PC-9 (cell line): Measurements from ENCODE around the gene DNAAF2. TPM values are rescaled to one million over a fixed set of nuclear protein-coding genes. Genes with fewer than 3 reads are reported as not detected.

Experiments used
- BruUV-seq: library from RNA; stranded (reverse); fragments of 400-500 nt; replicated peaks from 2 replicates; lab custom pipeline; 2021; lab: Mats Ljungman, UMichigan
- CTCF ChIA-PET: fragments of 300-600 bp; sonication (Branson Sonifier 250); formaldehyde crosslinking; loops from one replicate; lab custom pipeline; 2022; ENCODE audit warnings: antibody characterized with exemption; lab: Charles Lee
- POLR2A ChIA-PET: fragments of 300-600 bp; sonication (Branson Sonifier 250); formaldehyde crosslinking; loops from one replicate; lab custom pipeline; 2022; ENCODE audit warnings: antibody characterized with exemption; ENCODE audit not compliant: unreplicated experiment; lab: Charles Lee
- DNase-seq, 2 experiments: peaks; one replicate each; pipeline versions ENCODE4 v3.0.0 to v3.0.0-alpha.2; 2015 to 2022; ENCODE audit warnings: mixed read lengths in 1 of 2
- H2AFZ ChIP-seq: fragments of 200-600 bp; sonication (generic); 2 replicates; pipeline ENCODE4 v1.8.1; 2017; ENCODE audit warnings: antibody characterized with exemption
- H3F3A ChIP-seq: fragments of 200-600 bp; sonication (generic); 2 replicates; pipeline ENCODE4 v1.8.1; 2017; ENCODE audit warnings: antibody characterized with exemption, mild to moderate bottlenecking, low read depth; ENCODE audit not compliant: insufficient read depth
- H3K27ac ChIP-seq: fragments of 200-600 bp; sonication (generic); 2 replicates; pipeline ENCODE4 v1.6.1; 2016; ENCODE audit warnings: mixed run types
- H3K27me3 ChIP-seq: fragments of 200-600 bp; sonication (generic); 2 replicates; pipeline ENCODE4 v1.6.1; 2016; ENCODE audit warnings: low read depth, mixed run types; ENCODE audit not compliant: insufficient read depth
- H3K36me3 ChIP-seq: fragments of 200-600 bp; sonication (generic); 2 replicates; pipeline ENCODE4 v1.6.1; 2016; ENCODE audit warnings: low read depth, mixed run types
- H3K4me1 ChIP-seq: fragments of 200-600 bp; sonication (generic); replicated peaks from 2 replicates; pipeline ENCODE4 v1.6.1; 2016; ENCODE audit warnings: mixed run types; ENCODE audit not compliant: insufficient read depth
- H3K4me2 ChIP-seq: fragments of 200-600 bp; sonication (generic); 2 replicates; pipeline ENCODE4 v1.6.1; 2017; ENCODE audit warnings: mixed run types
- H3K4me3 ChIP-seq: fragments of 200-600 bp; sonication (generic); 2 replicates; pipeline ENCODE4 v1.6.1; 2016; ENCODE audit warnings: mixed run types
- H3K79me2 ChIP-seq: fragments of 200-600 bp; sonication (generic); 2 replicates; pipeline ENCODE4 v1.6.1; 2017; ENCODE audit warnings: low read depth, mixed run types
- H3K9me2 ChIP-seq: fragments of 200-600 bp; sonication (generic); 2 replicates; pipeline ENCODE4 v1.8.1; 2017; ENCODE audit warnings: mild to moderate bottlenecking; ENCODE audit not compliant: insufficient read depth
- H3K9me3 ChIP-seq: fragments of 200-600 bp; sonication (generic); 2 replicates; pipeline ENCODE4 v1.8.1; 2016; ENCODE audit warnings: low read depth; ENCODE audit not compliant: insufficient read depth
- H4K20me1 ChIP-seq: fragments of 200-600 bp; sonication (generic); 2 replicates; pipeline ENCODE4 v1.8.1; 2017; ENCODE audit not compliant: insufficient read depth
- EZH2 ChIP-seq: fragments of 200-600 bp; sonication (generic); IDR thresholded peaks from 2 replicates; pipeline ENCODE4 v1.8.0; 2017; ENCODE audit warnings: antibody characterized with exemption, low read depth
- intact Hi-C: fragments of 100-400 bp; cut with micrococcal nuclease; formaldehyde crosslinking; loops from one replicate; pipeline ENCODE4 v1.10.0; 2022; ENCODE audit not compliant: unreplicated experiment
- total RNA-seq: library from RNA; stranded (reverse); gene quantifications from 2 replicates; pipeline ENCODE4 v1.2.3, GENCODE V29; 2021
- TF ChIP-seq, protein P1 (sequence below): fragments of 200-600 bp; sonication (generic); conservative IDR thresholded peaks from 2 replicates; pipeline ENCODE4 v1.6.1; 2017; ENCODE audit warnings: mixed run types, antibody characterized with exemption, mild to moderate bottlenecking, moderate library complexity

The DNAAF2 gene
- total RNA-seq, 1 experiment from 2014 or later = 8.2 TPM

DNA sequence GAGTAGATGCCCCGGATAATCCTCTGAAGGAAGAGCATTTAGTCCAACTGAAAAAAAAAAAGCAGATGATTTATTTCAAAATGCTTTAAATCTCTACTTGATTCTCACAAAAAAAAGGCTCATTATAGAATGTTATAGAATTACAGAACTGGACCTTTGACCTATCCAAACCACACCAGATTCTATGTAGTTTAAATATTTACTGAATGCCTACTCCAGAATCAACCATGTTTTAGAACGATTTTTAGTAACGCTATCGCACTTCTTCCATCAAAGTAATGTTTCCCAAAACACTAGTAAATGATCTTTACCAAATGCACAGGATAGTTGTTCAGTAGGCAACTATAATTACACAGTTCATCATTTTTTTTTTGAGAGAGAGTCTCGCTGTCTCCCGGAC lies 51.4 kb downstream of the DNAAF2 start:
- Histone ChIP-seq H3K27ac (peak overlapping the region; percentile 85; the same call in 1 of the 2 replicates), H3K79me2 (peaks cover 74% of the 10 kb centered on the region), H2AFZ (no peak overlapping the region), H3K4me3 (peak overlapping the region; percentile 97), H3K4me2 (peak overlapping the region; percentile 79), H3K36me3 (peaks cover 42% of the 10 kb centered on the region), H3K27me3 (no peaks in the 10 kb centered on the region), H3K9me3 (no peaks in the 10 kb centered on the region), H4K20me1 (peaks cover 51% of the 10 kb centered on the region), H3K9me2 (no peaks in the 10 kb centered on the region), H3K4me1 (peaks cover 32% of the 10 kb centered on the region), H3F3A (peaks cover 77% of the 10 kb centered on the region)
- TF ChIP-seq, protein P1, sequence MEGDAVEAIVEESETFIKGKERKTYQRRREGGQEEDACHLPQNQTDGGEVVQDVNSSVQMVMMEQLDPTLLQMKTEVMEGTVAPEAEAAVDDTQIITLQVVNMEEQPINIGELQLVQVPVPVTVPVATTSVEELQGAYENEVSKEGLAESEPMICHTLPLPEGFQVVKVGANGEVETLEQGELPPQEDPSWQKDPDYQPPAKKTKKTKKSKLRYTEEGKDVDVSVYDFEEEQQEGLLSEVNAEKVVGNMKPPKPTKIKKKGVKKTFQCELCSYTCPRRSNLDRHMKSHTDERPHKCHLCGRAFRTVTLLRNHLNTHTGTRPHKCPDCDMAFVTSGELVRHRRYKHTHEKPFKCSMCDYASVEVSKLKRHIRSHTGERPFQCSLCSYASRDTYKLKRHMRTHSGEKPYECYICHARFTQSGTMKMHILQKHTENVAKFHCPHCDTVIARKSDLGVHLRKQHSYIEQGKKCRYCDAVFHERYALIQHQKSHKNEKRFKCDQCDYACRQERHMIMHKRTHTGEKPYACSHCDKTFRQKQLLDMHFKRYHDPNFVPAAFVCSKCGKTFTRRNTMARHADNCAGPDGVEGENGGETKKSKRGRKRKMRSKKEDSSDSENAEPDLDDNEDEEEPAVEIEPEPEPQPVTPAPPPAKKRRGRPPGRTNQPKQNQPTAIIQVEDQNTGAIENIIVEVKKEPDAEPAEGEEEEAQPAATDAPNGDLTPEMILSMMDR = no peak
- TF ChIP-seq EZH2 = no peak
- intact Hi-C loops = loop anchor here (10.0 kb wide), 2 partner anchors 79 to 119 kb away; no protein-coding TSS in a partner anchor
- BruUV-seq = no TSS peak
- POLR2A ChIA-PET = interaction anchor here (0.6 kb wide), 1 partner anchor 256 kb away, joined by 5 read pairs; no protein-coding TSS in a partner anchor
- CTCF ChIA-PET = no interaction called here
- no peak for DNase-seq

- peak overlapping the region; percentile 29; the same call in 1 of the 2 replicates for H3K27ac ChIP-seq
- no peaks in the 10 kb centered on the region for H3K9me2 ChIP-seq
- H4K20me1 ChIP-seq = peaks cover 51% of the 10 kb centered on the region
- H3K36me3 ChIP-seq = peaks cover 42% of the 10 kb centered on the region
- peaks cover 74% of the 10 kb centered on the region for H3K79me2 ChIP-seq
- peaks cover 31% of the 10 kb centered on the region for H3K4me1 ChIP-seq
- ChIA-PET CTCF (no interaction called here), POLR2A (no interaction called here)
- intact Hi-C loops = loop anchor here (10.0 kb wide), 2 partner anchors 78 to 118 kb away; no protein-coding TSS in a partner anchor
- TF ChIP-seq, protein P1 = no peak
- no peak for TF ChIP-seq EZH2
- H3K4me2 ChIP-seq = peak overlapping the region; percentile 79
- H3K27me3 ChIP-seq = no peaks in the 10 kb centered on the region
- DNase-seq = no peak
- no peak overlapping the region for H2AFZ ChIP-seq
- BruUV-seq = no TSS peak
- peaks cover 76% of the 10 kb centered on the region for H3F3A ChIP-seq
- H3K4me3 ChIP-seq = no peak overlapping the region
- no peaks in the 10 kb centered on the region for H3K9me3 ChIP-seq
These were observed 52.7 kb downstream of the DNAAF2 start for GRCh38 chr14:49582113-49582977.

DNA sequence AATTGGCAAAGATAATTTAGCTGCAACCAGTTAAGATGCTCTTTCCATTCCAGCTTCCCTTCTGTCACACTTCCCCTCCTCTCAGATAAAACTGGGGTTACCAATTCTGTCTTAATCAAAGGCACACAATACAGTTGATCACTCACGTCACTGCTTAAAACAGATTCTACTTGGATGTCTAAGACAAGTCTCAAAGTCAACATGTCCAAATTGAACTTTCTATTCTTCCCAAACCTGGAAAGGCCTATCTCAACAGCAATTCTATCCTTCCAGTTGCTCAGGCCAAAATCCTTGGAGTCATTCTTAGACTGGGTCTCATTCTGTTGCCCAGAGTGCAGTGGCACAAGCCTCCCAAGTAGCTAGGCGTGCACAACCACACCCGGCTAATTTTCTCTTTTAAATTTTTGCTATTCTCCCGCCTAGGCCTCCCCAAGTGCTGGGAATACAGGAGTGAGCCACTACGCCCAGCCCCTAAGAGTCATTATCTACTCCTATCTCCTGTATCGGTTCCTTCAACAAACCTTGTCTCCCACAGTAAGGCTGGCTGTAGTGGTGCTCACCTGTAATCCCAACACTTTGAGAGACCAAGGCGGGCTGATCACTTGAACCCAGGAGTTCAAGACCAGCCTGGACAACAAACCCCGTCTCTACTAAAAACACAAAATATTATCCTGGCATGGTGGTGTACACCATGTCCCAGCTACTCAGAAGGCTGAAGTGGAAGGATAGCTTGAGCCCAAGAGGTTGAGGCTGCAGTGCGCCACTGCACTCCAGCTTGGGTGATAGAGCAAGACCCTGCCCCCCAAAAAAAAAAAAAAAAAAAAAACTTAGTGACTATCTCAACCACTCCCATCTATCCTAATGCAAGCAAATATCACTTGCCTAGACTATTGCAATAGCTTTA lies 53.6 kb downstream of the DNAAF2 start:
- no peak overlapping the region; the same call in 1 of the 2 replicates for H3K4me2 ChIP-seq
- H3K79me2 ChIP-seq = peaks cover 74% of the 10 kb centered on the region
- ChIA-PET POLR2A (no interaction called here), CTCF (interaction anchor here (0.7 kb wide), 1 partner anchor 52 kb away, joined by 11 read pairs; no protein-coding TSS in a partner anchor)
- H3K27ac ChIP-seq = peak overlapping the region; percentile 29; the same call in 1 of the 2 replicates
- DNase-seq = no peak
- peaks cover 67% of the 10 kb centered on the region for H3F3A ChIP-seq
- H3K4me1 ChIP-seq = peaks cover 26% of the 10 kb centered on the region
- H2AFZ ChIP-seq = no peak overlapping the region
- no peaks in the 10 kb centered on the region for H3K9me2 ChIP-seq
- BruUV-seq = no TSS peak
- H3K9me3 ChIP-seq = no peaks in the 10 kb centered on the region
- H3K36me3 ChIP-seq = peaks cover 43% of the 10 kb centered on the region
- intact Hi-C loops = loop anchor here (10.0 kb wide), 2 partner anchors 77 to 117 kb away; no protein-coding TSS in a partner anchor
- TF ChIP-seq, protein P1 = no peak
- TF ChIP-seq EZH2 = no peak
- peaks cover 51% of the 10 kb centered on the region for H4K20me1 ChIP-seq
- H3K27me3 ChIP-seq = no peaks in the 10 kb centered on the region
- no peak overlapping the region for H3K4me3 ChIP-seq
